ENCODE data around the gene LGALS3BP. TPM values are rescaled to one million over a fixed set of nuclear protein-coding genes. Genes with fewer than 3 reads are reported as not detected.

The LGALS3BP gene
- total and polyA plus RNA-seq, 2 of the 4 experiments (the other 2 are of a cell fraction): 33.7 to 273 TPM

DNA sequence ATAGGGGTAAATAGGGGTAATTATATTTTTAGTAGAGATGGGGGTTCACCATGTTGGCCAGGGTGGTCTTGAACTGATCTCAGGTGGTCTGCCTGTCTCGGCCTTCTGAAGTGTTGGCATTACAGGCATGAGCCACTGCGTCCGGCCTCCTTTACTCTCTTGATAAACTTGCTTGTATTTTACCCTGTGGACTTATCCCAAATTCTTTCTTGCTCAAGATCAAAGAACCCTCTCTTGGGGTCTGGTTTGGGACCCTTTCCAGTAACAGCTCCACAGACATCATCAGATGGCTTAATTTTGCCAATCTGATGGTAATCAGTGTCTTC lies 38.6 kb upstream of the LGALS3BP start:
- Histone ChIP-seq H3K27me3 (ENCODE audit: control insufficient read depth, insufficient read depth, low read length) (peaks cover 2% of the 10 kb centered on the region; the same call in 1 of the 2 replicates), H2BK15ac (ENCODE audit: low read depth, low read length) (no peak overlapping the region), H3K36me3 (ENCODE audit: control insufficient read depth, insufficient read depth, low read length) (no peaks in the 10 kb centered on the region), H2BK20ac (ENCODE audit: low read depth, low read length) (no peak overlapping the region), H3K4me3 (ENCODE audit: insufficient read depth, low read depth, low read length) (no peak overlapping the region), H3K9ac (ENCODE audit: low read depth, low read length) (no peak overlapping the region), H3K23ac (ENCODE audit: low read depth, low read length) (no peak overlapping the region), H3K4ac (ENCODE audit: low read depth, low read length) (no peak overlapping the region), H3K4me1 (ENCODE audit: control insufficient read depth, insufficient read depth, low read length) (peaks cover 11% of the 10 kb centered on the region), H3K4me2 (ENCODE audit: low read depth, low read length) (no peak overlapping the region), H2AK9ac (replicated peaks; ENCODE audit: low read depth, low read length, poor library complexity) (no peak overlapping the region), H3K56ac (ENCODE audit: extremely low read depth, insufficient read depth, low read length) (no peak overlapping the region), H2BK120ac (ENCODE audit: low read depth, low read length) (no peak overlapping the region), H3K9me3 (ENCODE audit: control insufficient read depth, insufficient read depth, low read length) (no peaks in the 10 kb centered on the region), H3K18ac (ENCODE audit: low read depth, low read length) (no peak overlapping the region), H2AFZ (replicated peaks; ENCODE audit: low read length, poor library complexity) (no peak overlapping the region), H4K20me1 (ENCODE audit: insufficient read depth, low read length) (no peaks in the 10 kb centered on the region), H3K14ac (replicated peaks; ENCODE audit: low read depth, low read length) (no peak overlapping the region), H2BK5ac (ENCODE audit: low read depth, low read length, poor library complexity, severe bottlenecking) (no peak overlapping the region), H2AK5ac (ENCODE audit: low read depth, low read length) (no peak overlapping the region), H3K27ac (ENCODE audit: insufficient read depth, low read length) (no peak overlapping the region), H3K79me1 (ENCODE audit: low read depth in 1 of 2, low read length in 2 of 2) (no peaks in the 10 kb centered on the region), H4K5ac (ENCODE audit: low read depth, low read length) (no peak overlapping the region), H4K8ac (ENCODE audit: low read depth in 2 of 2, low read length in 2 of 2) (no peak overlapping the region), H4K91ac (ENCODE audit: insufficient read depth, low read depth, low read length) (no peak overlapping the region), H3K9me1 (ENCODE audit: insufficient read depth, low read length) (no peaks in the 10 kb centered on the region)
- no CpG with 5 or more reads among the region's 3 CpGs for WGBS, 2 experiments (ENCODE audit: extremely low coverage in 2 of 2, insufficient read length in 1 of 2)
- ChIA-PET CTCF (interaction anchor here (0.6 to 3.6 kb wide), 3 partner anchors 22 to 64 kb away, joined by 3 to 19 read pairs (median 5); no protein-coding TSS in a partner anchor), POLR2A (ENCODE audit: unreplicated experiment) (no interaction called here)
- in situ Hi-C loops (cut with MboI; ENCODE audit: low sequenced_read_pairs): loop anchor here (10.0 kb wide), 1 partner anchor 376 kb away; no protein-coding TSS in a partner anchor
- ATAC-seq (ENCODE audit: low read depth) (no peak), DNase-seq (no peak)
- intact Hi-C loops (cut with micrococcal nuclease): no loop called here
- no peak for TF ChIP-seq NFE2L2 (IDR thresholded peaks at IDR 0.05; ENCODE audit: low read depth, low read length)
- no peak for TF ChIP-seq SMC3 (IDR thresholded peaks at IDR 0.05; ENCODE audit: low read depth, low read length)
- dilution Hi-C loops (cut with HindIII; ENCODE audit: low sequenced_read_pairs, unreplicated experiment): no loop called here
- BruUV-seq (replicated peaks): no TSS peak
